GM20000 (cell line): ENCODE results near the gene ESR1.

Experiments
- DNase-seq: peaks from one replicate; pipeline ENCODE4 v3.0.0; 2012; ENCODE audit warnings: low spot score
- CTCF ChIP-seq: IDR thresholded peaks from 2 replicates; pipeline ENCODE4 v1.5.1; 2012; ENCODE audit warnings: mild to moderate bottlenecking, control low read depth; ENCODE audit errors: extremely low read depth, missing control alignments

The ESR1 gene

GRCh38 chr6:151804585-151805285 is 2.7 kb upstream of the ESR1 start:
- no peak for DNase-seq

GRCh38 chr6:151805286-151805840 is 2.1 kb upstream of the ESR1 start:
- TF ChIP-seq CTCF = no peak
- DNase-seq = no peak

More at GRCh38 chr6:151804585-151805285, 2.7 kb upstream of the ESR1 start:
- TF ChIP-seq CTCF = no peak

- no peak for TF ChIP-seq CTCF
- DNase-seq = peak; percentile 16
Observed at GRCh38 chr6:151806757-151807512, 547 bp upstream of the ESR1 start.

- TF ChIP-seq CTCF = no peak
- DNase-seq = peak; percentile 15
Observed at GRCh38 chr6:151808371-151809241, 1.1 kb downstream of the ESR1 start.

GRCh38 chr6:151811081-151811480 is 3.6 kb downstream of the ESR1 start:
- no peak for TF ChIP-seq CTCF
- no peak for DNase-seq

- DNase-seq = no peak
- no peak for TF ChIP-seq CTCF
Observed at GRCh38 chr6:151813858-151814257, 6.4 kb downstream of the ESR1 start.
